ENCODE data around the gene SFMBT1. TPM values are rescaled to one million over a fixed set of nuclear protein-coding genes. Genes with fewer than 3 reads are reported as not detected.

SFMBT1 gene
- polyA plus RNA-seq, 3 donors = 0.61 to 2.7 (median 0.91) TPM

- Histone ChIP-seq H3K27ac (ENCODE audit: low read depth in 1 of 2, low read length in 2 of 2) (no peak overlapping the region), H3K4me3 (replicated peaks in 1 of 3; ENCODE audit: low read depth in 2 of 3, low read length in 3 of 3) (no peak overlapping the region), H3K9me3 (replicated peaks in 1 of 2; ENCODE audit: control insufficient read depth in 1 of 2, insufficient read depth in 1 of 2, low read length in 2 of 2) (no peaks in the 10 kb centered on the region), H3K4me2 (replicated peaks; ENCODE audit: extremely low read depth, low read length, poor library complexity, severe bottlenecking) (no peak overlapping the region), H3K36me3 (replicated peaks in 1 of 2; ENCODE audit: control insufficient read depth in 1 of 2, insufficient read depth in 2 of 2, low read length in 2 of 2) (peaks cover 30 to 80% of the 10 kb centered on the region in 2 donors), H3K9ac (ENCODE audit: insufficient read depth, low read length, poor library complexity, severe bottlenecking) (no peak overlapping the region), H3K27me3 (ENCODE audit: control insufficient read depth in 2 of 2, insufficient read depth in 2 of 2, low read length in 2 of 2) (no peaks in the 10 kb centered on the region), H2AFZ (ENCODE audit: insufficient read depth, low read depth, low read length, poor library complexity, severe bottlenecking) (no peak overlapping the region), H3K4me1 (ENCODE audit: control insufficient read depth in 1 of 2, insufficient read depth in 2 of 2, low read length in 2 of 2) (peaks cover 17 to 22% of the 10 kb centered on the region in 2 donors), H3K79me2 (ENCODE audit: insufficient read depth, low read length) (no peaks in the 10 kb centered on the region), H4K20me1 (ENCODE audit: insufficient read depth, low read length) (no peaks in the 10 kb centered on the region)
- no peak for DNase-seq
- no peak for TF ChIP-seq CTCF (IDR thresholded peaks at IDR 0.05)
- intact Hi-C loops (cut with micrococcal nuclease) = no loop called here
- Mint-ChIP-seq H3K4me1 (peaks cover 16% of the 10 kb centered on the region), H3K4me3 (no peak overlapping the region), H3K36me3 (peaks cover 58 to 80% of the 10 kb centered on the region in 2 donors), H3K9me3 (no peaks in the 10 kb centered on the region), H3K27me3 (ENCODE audit: low read depth in 3 of 3) (no peaks in the 10 kb centered on the region), H3K27ac (no peak overlapping the region)
- 100% methylated on average over 4 of the region's 6 CpGs for WGBS (ENCODE audit: insufficient coverage)
These were observed 43.6 kb upstream of the SFMBT1 start for GRCh38 chr3:53089511-53089910.

DNA sequence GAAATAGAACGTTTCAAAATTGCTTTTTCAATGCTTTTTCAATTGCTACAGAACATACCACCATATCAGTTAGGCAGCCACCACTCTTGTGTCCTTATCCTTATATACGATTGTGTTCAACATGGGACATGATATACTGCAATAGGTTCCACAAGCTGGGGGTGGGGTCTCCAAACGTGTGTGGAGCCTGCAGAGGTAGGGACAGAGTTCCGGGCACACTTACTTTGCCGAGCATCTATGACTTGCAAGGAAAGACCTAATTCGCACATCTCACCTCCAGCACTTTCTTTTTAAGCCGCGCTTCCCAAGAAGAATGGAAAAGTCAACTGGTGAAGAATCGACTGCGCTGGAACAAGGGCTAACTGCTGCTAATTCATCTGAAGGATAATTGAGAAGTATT, 39.6 kb upstream of the SFMBT1 start:
- Histone ChIP-seq H3K4me2 (replicated peaks; ENCODE audit: extremely low read depth, low read length, poor library complexity, severe bottlenecking) (no peak overlapping the region), H3K79me2 (ENCODE audit: insufficient read depth, low read length) (no peaks in the 10 kb centered on the region), H3K9me3 (replicated peaks in 1 of 2; ENCODE audit: control insufficient read depth in 1 of 2, insufficient read depth in 1 of 2, low read length in 2 of 2) (no peaks in the 10 kb centered on the region), H3K4me3 (replicated peaks in 1 of 3; ENCODE audit: low read depth in 2 of 3, low read length in 3 of 3) (no peak overlapping the region), H2AFZ (ENCODE audit: insufficient read depth, low read depth, low read length, poor library complexity, severe bottlenecking) (no peak overlapping the region), H4K20me1 (ENCODE audit: insufficient read depth, low read length) (no peaks in the 10 kb centered on the region), H3K36me3 (replicated peaks in 1 of 2; ENCODE audit: control insufficient read depth in 1 of 2, insufficient read depth in 2 of 2, low read length in 2 of 2) (peaks cover 19 to 60% of the 10 kb centered on the region in 2 donors), H3K27ac (ENCODE audit: low read depth in 1 of 2, low read length in 2 of 2) (no peak overlapping the region), H3K27me3 (ENCODE audit: control insufficient read depth in 2 of 2, insufficient read depth in 2 of 2, low read length in 2 of 2) (no peaks in the 10 kb centered on the region), H3K9ac (ENCODE audit: insufficient read depth, low read length, poor library complexity, severe bottlenecking) (no peak overlapping the region), H3K4me1 (ENCODE audit: control insufficient read depth in 1 of 2, insufficient read depth in 2 of 2, low read length in 2 of 2) (no peaks in the 10 kb centered on the region)
- no peak for DNase-seq
- WGBS (ENCODE audit: insufficient coverage) = 80% methylated on average over 1 of the region's 10 CpGs
- H3K9me3 Mint-ChIP-seq = no peaks in the 10 kb centered on the region
- H3K27me3 Mint-ChIP-seq (ENCODE audit: low read depth in 3 of 3) = no peaks in the 10 kb centered on the region
- peaks cover 35 to 61% of the 10 kb centered on the region in 2 donors for H3K36me3 Mint-ChIP-seq
- no peak overlapping the region for H3K4me3 Mint-ChIP-seq
- H3K4me1 Mint-ChIP-seq = no peaks in the 10 kb centered on the region
- intact Hi-C loops (cut with micrococcal nuclease) = no loop called here
- TF ChIP-seq CTCF (IDR thresholded peaks at IDR 0.05) = no peak
- no peak overlapping the region for H3K27ac Mint-ChIP-seq
